ENCODE measurements around the gene BOLA2.
"Not testable (repeated sequence)": the region's sequence is repeated elsewhere in the genome, so short reads cannot be mapped to it uniquely, and the experiment has no call there.

GRCh38 chr16:29423587-29423986 is 30.6 kb downstream of the BOLA2 start:
- TF ChIP-seq CTCF, POLR2A (IDR thresholded peaks at IDR 0.05): not testable (repeated sequence)

Measured in transverse colon (tissue), 3 donors.